Effector CD4-positive, alpha-beta T cell (primary cell): ENCODE measurements around the gene PLCXD1.
"Not testable (repeated sequence)": the region's sequence is repeated elsewhere in the genome, so short reads cannot be mapped to it uniquely, and the experiment has no call there.

ENCODE experiments used
- DNase-seq: peaks from one replicate; pipeline ENCODE4 v3.0.0-alpha.2; 2020

The PLCXD1 gene

GRCh38 chrX:264006-264405 is 17.2 kb upstream of the PLCXD1 start:
- DNase-seq, result not testable (repeated sequence)

- DNase-seq, result no peak
Observed at GRCh38 chrX:264634-265455, 16.3 kb upstream of the PLCXD1 start.

- no peak for DNase-seq
Observed at GRCh38 chrX:265502-265901, 15.7 kb upstream of the PLCXD1 start.

- no peak for DNase-seq
Observed at GRCh38 chrX:267771-268261, 13.4 kb upstream of the PLCXD1 start.

GRCh38 chrX:270848-271367 is 10.3 kb upstream of the PLCXD1 start:
- DNase-seq, result no peak

- DNase-seq, result no peak
Observed at GRCh38 chrX:274904-275475, 6.2 kb upstream of the PLCXD1 start.

GRCh38 chrX:275476-275966 is 5.7 kb upstream of the PLCXD1 start:
- DNase-seq, result no peak

GRCh38 chrX:275967-276580 is 5.1 kb upstream of the PLCXD1 start:
- peak; percentile 31 for DNase-seq

GRCh38 chrX:276581-277201 is 4.5 kb upstream of the PLCXD1 start:
- DNase-seq, result no peak

- DNase-seq, result not testable (repeated sequence)
Observed at GRCh38 chrX:279757-280604, 1.2 kb upstream of the PLCXD1 start.

GRCh38 chrX:280722-281121 is 459 bp upstream of the PLCXD1 start:
- not testable (repeated sequence) for DNase-seq

GRCh38 chrX:282000-282681 is 960 bp downstream of the PLCXD1 start:
- not testable (repeated sequence) for DNase-seq

- DNase-seq, result peak; percentile 87
Observed at GRCh38 chrX:283115-283845, 2.1 kb downstream of the PLCXD1 start.

GRCh38 chrX:285076-285677 is 4.0 kb downstream of the PLCXD1 start:
- no peak for DNase-seq

GRCh38 chrX:287670-288069 is 6.5 kb downstream of the PLCXD1 start:
- DNase-seq, result no peak

- no peak for DNase-seq
Observed at GRCh38 chrX:288561-288991, 7.4 kb downstream of the PLCXD1 start.

- no peak for DNase-seq
Observed at GRCh38 chrX:290476-291166, 9.4 kb downstream of the PLCXD1 start.

- DNase-seq, result no peak
Observed at GRCh38 chrX:291411-291901, 10.3 kb downstream of the PLCXD1 start.
